Measurements from ENCODE around the gene ZNF462. TPM values are rescaled to one million over a fixed set of nuclear protein-coding genes. Genes with fewer than 3 reads are reported as not detected.

Gene ZNF462
- total RNA-seq, 2 experiments from 2014 or later = 1.1 to 1.3 TPM

DNA sequence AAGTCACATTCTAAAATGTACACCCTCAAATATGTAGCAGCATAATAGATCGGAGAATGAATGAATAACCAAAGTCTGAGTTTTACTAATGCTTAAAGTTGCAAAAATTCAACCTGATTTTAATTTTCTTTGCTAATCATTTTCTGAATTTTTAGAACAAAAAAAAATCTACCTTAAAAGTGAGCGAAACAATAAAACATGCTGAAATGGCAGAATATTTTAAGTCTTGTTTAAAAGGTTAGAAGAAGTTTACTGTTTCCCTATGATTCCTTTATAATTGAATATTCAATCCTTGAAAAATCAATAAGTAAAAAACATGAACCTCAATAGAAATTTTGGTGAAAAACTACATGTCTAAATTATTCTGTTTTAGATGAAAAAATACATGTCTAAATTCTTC, 27.1 kb upstream of the ZNF462 start:
- H3K27ac Mint-ChIP-seq = no peak overlapping the region
- DNase-seq = no peak
- ChIA-PET POLR2A (no interaction called here), CTCF (no interaction called here)
- H3K36me3 Mint-ChIP-seq (ENCODE audit: low read depth) = no peaks in the 10 kb centered on the region
- peaks cover 0 to 4% of the 10 kb centered on the region in 2 experiments for H3K9me3 ChIP-seq (ENCODE audit: control insufficient read depth in 1 of 2, insufficient read depth in 1 of 2, low read length in 2 of 2)
- intact Hi-C loops (cut with DNase I, micrococcal nuclease) = no loop called here
- peaks cover 6% of the 10 kb centered on the region for H3K9me3 Mint-ChIP-seq
- TF ChIP-seq, protein P1, sequence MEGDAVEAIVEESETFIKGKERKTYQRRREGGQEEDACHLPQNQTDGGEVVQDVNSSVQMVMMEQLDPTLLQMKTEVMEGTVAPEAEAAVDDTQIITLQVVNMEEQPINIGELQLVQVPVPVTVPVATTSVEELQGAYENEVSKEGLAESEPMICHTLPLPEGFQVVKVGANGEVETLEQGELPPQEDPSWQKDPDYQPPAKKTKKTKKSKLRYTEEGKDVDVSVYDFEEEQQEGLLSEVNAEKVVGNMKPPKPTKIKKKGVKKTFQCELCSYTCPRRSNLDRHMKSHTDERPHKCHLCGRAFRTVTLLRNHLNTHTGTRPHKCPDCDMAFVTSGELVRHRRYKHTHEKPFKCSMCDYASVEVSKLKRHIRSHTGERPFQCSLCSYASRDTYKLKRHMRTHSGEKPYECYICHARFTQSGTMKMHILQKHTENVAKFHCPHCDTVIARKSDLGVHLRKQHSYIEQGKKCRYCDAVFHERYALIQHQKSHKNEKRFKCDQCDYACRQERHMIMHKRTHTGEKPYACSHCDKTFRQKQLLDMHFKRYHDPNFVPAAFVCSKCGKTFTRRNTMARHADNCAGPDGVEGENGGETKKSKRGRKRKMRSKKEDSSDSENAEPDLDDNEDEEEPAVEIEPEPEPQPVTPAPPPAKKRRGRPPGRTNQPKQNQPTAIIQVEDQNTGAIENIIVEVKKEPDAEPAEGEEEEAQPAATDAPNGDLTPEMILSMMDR (IDR thresholded peaks at IDR 0.05) = no peak
- no peaks in the 10 kb centered on the region for H3K27me3 ChIP-seq (ENCODE audit: control insufficient read depth in 1 of 2, insufficient read depth in 2 of 2, low read length in 2 of 2)
- ATAC-seq (ENCODE audit: poor library complexity) = no peak
- H3K27me3 Mint-ChIP-seq = no peaks in the 10 kb centered on the region
- no peak overlapping the region for H3K4me3 ChIP-seq (ENCODE audit: low read length)
- H3K27ac ChIP-seq (ENCODE audit: low read depth in 1 of 2, low read length in 2 of 2) = no peak overlapping the region
- no peak overlapping the region for H3K4me3 Mint-ChIP-seq
- no peaks in the 10 kb centered on the region for H3K4me1 ChIP-seq (ENCODE audit: insufficient read depth, low read length)
- no peaks in the 10 kb centered on the region for H3K4me1 Mint-ChIP-seq (ENCODE audit: low read depth)
- no peaks in the 10 kb centered on the region for H3K36me3 ChIP-seq (ENCODE audit: insufficient read depth, low read length)

DNA sequence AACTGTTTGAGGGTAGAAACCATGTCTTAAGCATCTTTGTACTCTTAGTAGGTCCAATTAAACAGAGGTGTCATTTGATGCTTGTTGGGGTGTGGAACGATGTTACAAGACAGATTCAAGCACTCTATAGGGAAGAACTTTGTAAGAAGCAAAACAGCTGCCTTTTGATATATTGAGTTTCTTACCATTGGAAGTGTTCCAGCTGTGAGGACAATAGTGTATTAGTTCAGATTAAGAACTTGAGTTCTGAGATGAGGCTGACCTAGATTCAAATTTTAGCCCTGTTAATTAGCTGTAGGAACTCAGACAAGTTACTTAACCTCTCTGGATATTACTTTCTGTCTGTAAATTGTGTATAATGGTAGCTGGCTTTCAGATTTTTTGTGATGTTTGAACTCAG, 19.6 kb upstream of the ZNF462 start:
- DNase-seq (no peak), ATAC-seq (ENCODE audit: poor library complexity) (no peak)
- no peaks in the 10 kb centered on the region for H3K27me3 ChIP-seq (ENCODE audit: control insufficient read depth in 1 of 2, insufficient read depth in 2 of 2, low read length in 2 of 2)
- intact Hi-C loops (cut with DNase I, micrococcal nuclease) = no loop called here
- Mint-ChIP-seq H3K4me3 (no peak overlapping the region), H3K27ac (no peak overlapping the region), H3K36me3 (ENCODE audit: low read depth) (no peaks in the 10 kb centered on the region), H3K9me3 (no peaks in the 10 kb centered on the region), H3K27me3 (no peaks in the 10 kb centered on the region), H3K4me1 (ENCODE audit: low read depth) (no peaks in the 10 kb centered on the region)
- no peak overlapping the region for H3K27ac ChIP-seq (ENCODE audit: low read depth in 1 of 2, low read length in 2 of 2)
- H3K4me3 ChIP-seq (ENCODE audit: low read length) = no peak overlapping the region
- ChIA-PET POLR2A (no interaction called here), CTCF (no interaction called here)
- no peaks in the 10 kb centered on the region for H3K36me3 ChIP-seq (ENCODE audit: insufficient read depth, low read length)
- no peaks in the 10 kb centered on the region for H3K4me1 ChIP-seq (ENCODE audit: insufficient read depth, low read length)
- H3K9me3 ChIP-seq (ENCODE audit: control insufficient read depth in 1 of 2, insufficient read depth in 1 of 2, low read length in 2 of 2) = peaks cover 0 to 8% of the 10 kb centered on the region in 2 experiments
- TF ChIP-seq, protein P1 (IDR thresholded peaks at IDR 0.05) = no peak

DNA sequence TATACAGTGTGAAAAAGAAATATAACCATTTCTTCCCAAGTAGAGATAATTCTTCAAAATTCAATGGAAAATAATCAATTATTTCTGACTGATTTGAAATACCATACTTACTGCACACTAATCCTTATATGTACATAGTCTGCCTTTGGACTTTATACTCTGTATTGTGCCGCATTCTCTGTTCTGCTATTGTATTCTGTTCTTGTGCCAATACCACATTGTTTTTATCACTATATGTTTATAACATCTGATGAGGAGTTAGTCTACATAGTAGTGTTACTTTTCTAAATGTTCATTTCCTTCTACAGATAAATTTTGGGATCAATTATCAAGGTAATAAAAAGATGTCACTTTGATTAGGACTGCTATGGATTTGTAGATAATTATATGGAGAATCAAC, 16.7 kb upstream of the ZNF462 start:
- Histone ChIP-seq H3K4me3 (ENCODE audit: low read length) (no peak overlapping the region), H3K4me1 (ENCODE audit: insufficient read depth, low read length) (no peaks in the 10 kb centered on the region), H3K27me3 (ENCODE audit: control insufficient read depth in 1 of 2, insufficient read depth in 2 of 2, low read length in 2 of 2) (no peaks in the 10 kb centered on the region), H3K36me3 (ENCODE audit: insufficient read depth, low read length) (no peaks in the 10 kb centered on the region), H3K9me3 (ENCODE audit: control insufficient read depth in 1 of 2, insufficient read depth in 1 of 2, low read length in 2 of 2) (peaks cover 0 to 10% of the 10 kb centered on the region in 2 experiments), H3K27ac (ENCODE audit: low read depth in 1 of 2, low read length in 2 of 2) (no peak overlapping the region)
- ChIA-PET POLR2A (no interaction called here), CTCF (no interaction called here)
- Mint-ChIP-seq H3K27me3 (no peaks in the 10 kb centered on the region), H3K9me3 (no peaks in the 10 kb centered on the region), H3K27ac (no peak overlapping the region), H3K4me3 (no peak overlapping the region), H3K4me1 (ENCODE audit: low read depth) (no peaks in the 10 kb centered on the region), H3K36me3 (ENCODE audit: low read depth) (no peaks in the 10 kb centered on the region)
- intact Hi-C loops (cut with DNase I, micrococcal nuclease) = no loop called here
- ATAC-seq (ENCODE audit: poor library complexity) (no peak), DNase-seq (no peak)
- TF ChIP-seq, protein P1 (IDR thresholded peaks at IDR 0.05) = no peak
